ENCODE results near the gene TBC1D22A. TPM values are rescaled to one million over a fixed set of nuclear protein-coding genes. Genes with fewer than 3 reads are reported as not detected.

Gene TBC1D22A
- total and polyA plus RNA-seq, 2 experiments from 2014 or later, result 9.6 to 13.3 TPM

- no peak for TF ChIP-seq REST (IDR thresholded peaks at IDR 0.05; ENCODE audit: unreplicated experiment)
- TF ChIP-seq EZH2phosphoT487 (IDR thresholded peaks at IDR 0.05; ENCODE audit: unreplicated experiment), result no peak
- TF ChIP-seq ETS1 (IDR thresholded peaks at IDR 0.05), result no peak
Measured at GRCh38 chr22:46810856-46811786, 48.7 kb downstream of the TBC1D22A start (continued).

- Histone ChIP-seq H3K4me3 (no peak overlapping the region), H3K27ac (ENCODE audit: low read depth) (no peak overlapping the region), H2AFZ (no peak overlapping the region), H3K36me3 (ENCODE audit: insufficient read depth) (no peaks in the 10 kb centered on the region), H3K4me1 (ENCODE audit: insufficient read depth) (no peaks in the 10 kb centered on the region), H3K79me2 (replicated peaks; ENCODE audit: insufficient read depth) (peaks cover 22% of the 10 kb centered on the region), H3K27me3 (ENCODE audit: insufficient read depth) (no peaks in the 10 kb centered on the region), H3K4me2 (no peak overlapping the region), H4K20me1 (replicated peaks; ENCODE audit: insufficient read depth) (peaks cover 6% of the 10 kb centered on the region), H3F3A (replicated peaks; ENCODE audit: low read depth) (no peaks in the 10 kb centered on the region), H3K9me2 (ENCODE audit: insufficient read depth) (no peaks in the 10 kb centered on the region)
- ATAC-seq (no peak), DNase-seq (ENCODE audit: low spot score) (no peak)
- no peaks in the 10 kb centered on the region for H3K9me3 Mint-ChIP-seq
- H3K4me3 Mint-ChIP-seq, result no peak overlapping the region
- peaks cover 7% of the 10 kb centered on the region for H3K4me1 Mint-ChIP-seq
- H3K27me3 Mint-ChIP-seq (ENCODE audit: insufficient read depth, low read depth, poor library complexity), result peaks cover 3% of the 10 kb centered on the region
- peaks cover 2% of the 10 kb centered on the region for H3K36me3 Mint-ChIP-seq (ENCODE audit: low read depth)
- H3K27ac Mint-ChIP-seq, result no peak overlapping the region
- TF ChIP-seq CTCF (conservative IDR thresholded peaks at IDR 0.05; ENCODE audit: low read depth in 2 of 2), result no peak
- TF ChIP-seq STAT1 (IDR thresholded peaks at IDR 0.05; ENCODE audit: unreplicated experiment), result no peak
- TF ChIP-seq CREB1 (CRISPR knock-in tag; IDR thresholded peaks at IDR 0.05; ENCODE audit: low read depth), result no peak
- TF ChIP-seq ZNF114 (CRISPR knock-in tag; IDR thresholded peaks at IDR 0.05), result no peak
- no peak for TF ChIP-seq EZH2 (IDR thresholded peaks at IDR 0.05; ENCODE audit: low read depth, unreplicated experiment)
- no peak for TF ChIP-seq ZNF331 (CRISPR knock-in tag; IDR thresholded peaks at IDR 0.05; ENCODE audit: low read depth)
- TF ChIP-seq POLR2AphosphoS5 (IDR thresholded peaks at IDR 0.05; ENCODE audit: low read depth), result no peak
- no peak for TF ChIP-seq EZH2phosphoT487 (IDR thresholded peaks at IDR 0.05; ENCODE audit: unreplicated experiment)
- TF ChIP-seq REST (IDR thresholded peaks at IDR 0.05; ENCODE audit: unreplicated experiment), result no peak
- no peak for TF ChIP-seq NANOG (IDR thresholded peaks at IDR 0.05; ENCODE audit: borderline replicate concordance)
- TF ChIP-seq ETS1 (IDR thresholded peaks at IDR 0.05), result no peak
- TF ChIP-seq JUNB (IDR thresholded peaks at IDR 0.05; ENCODE audit: unreplicated experiment), result no peak
Measured at GRCh38 chr22:46812034-46812605, 49.7 kb downstream of the TBC1D22A start.
